IPS-15b (cell line): Measurements from ENCODE around the gene MITF.

Experiments used
- H3K27me3 ChIP-seq: one replicate; pipeline ENCODE4 v1.6.1; 2013; ENCODE audit warnings: low read length; ENCODE audit not compliant: control insufficient read depth, insufficient read depth
- H3K36me3 ChIP-seq: one replicate; pipeline ENCODE4 v1.6.1; 2013; ENCODE audit warnings: low read length; ENCODE audit not compliant: control insufficient read depth, insufficient read depth
- H3K4me1 ChIP-seq: one replicate; pipeline ENCODE4 v1.6.1; 2013; ENCODE audit warnings: mild to moderate bottlenecking, low read length; ENCODE audit not compliant: control insufficient read depth, insufficient read depth
- H3K4me3 ChIP-seq: one replicate; pipeline ENCODE4 v1.5.1; 2013; ENCODE audit warnings: low read depth, low read length
- H3K9ac ChIP-seq: one replicate; pipeline ENCODE4 v1.6.1; 2013; ENCODE audit warnings: low read depth, mild to moderate bottlenecking, low read length
- H3K9me3 ChIP-seq: one replicate; pipeline ENCODE4 v1.6.1; 2013; ENCODE audit warnings: mild to moderate bottlenecking, low read length; ENCODE audit not compliant: control insufficient read depth, insufficient read depth

MITF gene

GRCh38 chr3:69739204-69740102 is at the start of gene MITF:
MITF (plus strand) TSS chr3:69739464; CDS start chr3:69739598, 134 bp downstream.
- H3K36me3 ChIP-seq: no peaks in the 10 kb centered on the region
- H3K4me3 ChIP-seq: peak within 1 kb of the TSS; percentile 78
- H3K9me3 ChIP-seq: no peaks in the 10 kb centered on the region
- peaks cover 39% of the 10 kb centered on the region for H3K27me3 ChIP-seq
- H3K9ac ChIP-seq: no peak within 1 kb of the TSS
- peaks cover 2% of the 10 kb centered on the region for H3K4me1 ChIP-seq

GRCh38 chr3:69691860-69692259 is 47.4 kb upstream of the MITF start:
- H3K4me1 ChIP-seq: no peaks in the 10 kb centered on the region
- no peak overlapping the region for H3K9ac ChIP-seq
- H3K27me3 ChIP-seq: no peaks in the 10 kb centered on the region
- H3K36me3 ChIP-seq: no peaks in the 10 kb centered on the region
- H3K4me3 ChIP-seq: no peak overlapping the region
- no peaks in the 10 kb centered on the region for H3K9me3 ChIP-seq

- H3K36me3 ChIP-seq: no peaks in the 10 kb centered on the region
These were observed 46.5 kb upstream of the MITF start for GRCh38 chr3:69692761-69693160.

DNA sequence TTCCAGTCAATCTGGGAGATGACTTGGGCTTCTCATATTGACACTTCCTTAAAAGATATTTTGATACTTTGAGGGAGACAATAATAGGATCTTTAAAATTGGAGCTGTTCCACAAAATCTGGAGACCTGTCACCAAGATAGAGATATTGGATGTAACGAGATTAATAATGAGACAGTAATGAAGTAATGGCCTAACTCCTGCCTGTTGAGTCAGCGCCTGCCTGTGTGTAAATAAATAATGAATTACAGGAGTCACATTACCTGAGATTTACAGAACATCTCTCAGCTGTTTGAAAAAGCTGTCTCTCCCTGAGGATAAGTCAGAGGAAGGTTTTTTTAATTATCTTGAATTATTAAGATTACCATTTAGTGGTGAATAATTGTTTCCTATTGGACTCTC is 43.8 kb upstream of the MITF start:
- no peaks in the 10 kb centered on the region for H3K4me1 ChIP-seq

More at GRCh38 chr3:69692761-69693160, 46.5 kb upstream of the MITF start:
- Histone ChIP-seq H3K9me3 (no peaks in the 10 kb centered on the region), H3K27me3 (no peaks in the 10 kb centered on the region), H3K9ac (no peak overlapping the region), H3K4me3 (no peak overlapping the region), H3K4me1 (no peaks in the 10 kb centered on the region)

DNA sequence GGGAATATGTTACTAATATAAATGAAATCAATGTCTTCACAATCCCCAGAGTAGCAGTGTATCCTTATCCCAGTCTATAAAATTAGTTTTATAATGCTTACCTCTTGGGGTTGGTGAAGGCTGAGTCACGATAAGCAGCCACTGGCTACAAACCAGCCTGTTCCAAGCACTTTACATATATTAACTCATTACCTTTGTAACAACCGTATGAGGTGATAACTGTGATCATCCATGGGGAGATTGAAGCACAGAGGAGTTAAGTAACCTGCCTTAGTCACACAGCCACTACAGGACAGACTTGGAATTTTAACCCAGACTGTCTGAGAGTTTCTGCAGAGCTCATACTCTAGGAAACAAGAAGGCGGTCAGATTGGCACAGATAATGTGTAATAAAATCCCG is 43.3 kb upstream of the MITF start:
- no peak overlapping the region for H3K9ac ChIP-seq
- H3K9me3 ChIP-seq: no peaks in the 10 kb centered on the region
- H3K27me3 ChIP-seq: no peaks in the 10 kb centered on the region
- H3K4me3 ChIP-seq: no peak overlapping the region
- H3K4me1 ChIP-seq: no peaks in the 10 kb centered on the region
- no peaks in the 10 kb centered on the region for H3K36me3 ChIP-seq

More for the DNA sequence above, 43.8 kb upstream of the MITF start:
- H3K27me3 ChIP-seq: no peaks in the 10 kb centered on the region
- H3K36me3 ChIP-seq: no peaks in the 10 kb centered on the region
- H3K4me3 ChIP-seq: no peak overlapping the region
- no peaks in the 10 kb centered on the region for H3K9me3 ChIP-seq
- no peak overlapping the region for H3K9ac ChIP-seq

DNA sequence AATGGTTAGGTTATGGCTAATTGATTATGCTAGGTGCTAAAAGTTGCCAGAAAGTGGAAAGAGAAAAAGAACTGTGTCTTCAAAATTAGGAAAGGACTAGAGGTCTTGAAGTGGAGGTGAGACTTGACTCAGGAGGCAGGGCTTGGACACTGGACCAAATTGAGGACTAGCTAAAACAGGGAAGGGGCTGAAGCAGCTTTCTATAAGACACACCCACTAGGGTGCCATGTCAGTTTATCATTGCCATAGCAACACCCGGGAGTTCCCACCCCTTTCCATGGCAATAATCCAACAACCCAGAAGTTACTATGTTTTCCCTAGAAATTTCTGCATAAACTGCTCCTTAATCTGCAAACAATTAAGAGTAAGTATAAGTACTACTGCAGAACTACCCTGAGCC is 42.9 kb upstream of the MITF start:
- Histone ChIP-seq H3K27me3 (no peaks in the 10 kb centered on the region), H3K4me1 (no peaks in the 10 kb centered on the region), H3K36me3 (no peaks in the 10 kb centered on the region), H3K4me3 (no peak overlapping the region), H3K9me3 (no peaks in the 10 kb centered on the region), H3K9ac (no peak overlapping the region)

DNA sequence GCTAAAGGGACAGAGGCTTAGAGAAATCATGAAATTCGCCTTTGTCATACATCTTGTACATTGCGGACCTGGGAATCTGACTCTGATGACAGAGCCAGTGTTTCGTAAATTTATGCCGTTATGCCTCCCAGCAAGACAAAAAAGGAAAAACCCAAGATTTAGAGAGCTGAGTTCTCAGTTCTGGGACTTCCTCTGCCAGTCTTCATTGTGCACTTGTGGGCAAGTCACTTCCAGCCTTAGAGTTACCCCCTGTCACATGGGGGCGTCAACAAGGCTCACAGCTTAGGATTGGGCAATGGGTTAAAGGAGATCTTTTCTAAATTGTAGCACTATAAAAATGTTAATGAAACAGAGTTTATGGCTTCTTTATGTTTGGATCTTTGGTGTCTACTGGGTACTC is 41.9 kb upstream of the MITF start:
- Histone ChIP-seq H3K9me3 (no peaks in the 10 kb centered on the region), H3K27me3 (no peaks in the 10 kb centered on the region), H3K4me3 (no peak overlapping the region), H3K4me1 (no peaks in the 10 kb centered on the region), H3K9ac (no peak overlapping the region), H3K36me3 (no peaks in the 10 kb centered on the region)

DNA sequence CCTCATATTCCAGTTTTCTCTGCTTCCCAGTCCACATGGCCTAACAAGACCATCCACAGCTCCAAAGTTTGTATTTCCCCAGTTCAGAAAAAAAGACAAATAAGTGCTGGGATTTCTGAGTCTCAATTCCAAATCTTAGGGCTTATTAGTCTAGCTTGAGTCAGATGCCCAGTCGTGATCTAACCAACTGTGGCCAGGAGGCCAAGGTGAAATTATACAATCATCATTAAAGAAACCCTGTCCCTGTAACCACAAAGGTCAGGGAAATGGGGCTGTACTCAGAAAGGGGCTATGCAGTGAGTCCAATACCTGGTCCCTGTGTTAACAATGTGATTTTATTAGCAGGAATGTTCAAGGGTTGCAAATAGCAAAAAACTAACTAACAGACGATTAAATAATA is 40.5 kb upstream of the MITF start:
- Histone ChIP-seq H3K9ac (no peak overlapping the region), H3K4me1 (no peaks in the 10 kb centered on the region), H3K27me3 (no peaks in the 10 kb centered on the region), H3K36me3 (no peaks in the 10 kb centered on the region), H3K4me3 (no peak overlapping the region), H3K9me3 (no peaks in the 10 kb centered on the region)

- H3K36me3 ChIP-seq: no peaks in the 10 kb centered on the region
- no peaks in the 10 kb centered on the region for H3K9me3 ChIP-seq
- H3K27me3 ChIP-seq: no peaks in the 10 kb centered on the region
- no peak overlapping the region for H3K4me3 ChIP-seq
- no peaks in the 10 kb centered on the region for H3K4me1 ChIP-seq
- no peak overlapping the region for H3K9ac ChIP-seq
These were observed 40.1 kb upstream of the MITF start for GRCh38 chr3:69699183-69699582.

GRCh38 chr3:69700949-69701348 is 38.3 kb upstream of the MITF start:
- Histone ChIP-seq H3K27me3 (no peaks in the 10 kb centered on the region), H3K9me3 (no peaks in the 10 kb centered on the region), H3K4me1 (no peaks in the 10 kb centered on the region), H3K4me3 (no peak overlapping the region), H3K36me3 (no peaks in the 10 kb centered on the region), H3K9ac (no peak overlapping the region)

DNA sequence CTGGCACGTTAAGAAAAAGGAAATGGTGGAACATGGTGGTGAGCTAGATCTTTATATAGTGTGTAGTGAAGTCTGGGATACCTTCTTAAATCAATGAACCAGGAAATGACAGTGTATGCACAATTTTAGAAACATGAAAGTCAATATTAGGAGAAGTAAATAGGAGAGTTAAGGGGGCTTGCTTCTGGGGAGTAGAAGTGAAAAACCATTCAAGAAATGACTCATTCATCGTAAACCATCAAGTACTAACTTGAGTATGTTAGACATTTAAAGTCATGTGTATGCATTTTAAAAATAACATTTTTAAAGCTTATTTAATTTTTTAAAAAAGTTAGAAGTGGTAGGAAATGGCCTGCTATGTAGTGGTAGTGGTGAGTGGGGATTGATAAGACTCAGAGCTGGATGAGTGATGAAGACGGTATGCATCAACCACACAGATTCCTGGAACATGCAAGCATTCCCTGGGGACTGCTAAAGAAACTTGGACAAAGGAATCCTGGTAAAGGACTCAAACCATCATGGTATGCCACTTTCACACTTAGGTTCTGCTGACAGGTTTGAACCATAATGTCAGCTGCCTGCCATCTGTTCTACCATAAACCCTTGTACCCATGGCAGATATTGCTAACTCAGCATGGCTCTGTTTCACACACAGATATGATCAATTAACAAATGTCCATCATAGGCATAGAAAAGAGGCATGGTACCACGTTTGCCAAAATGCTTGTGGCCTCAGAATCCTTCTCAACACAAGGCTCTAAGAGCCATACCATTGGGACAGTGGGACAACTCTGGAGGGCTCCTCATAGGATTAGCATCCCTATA is 28.9 kb upstream of the MITF start:
- Histone ChIP-seq H3K4me3 (no peak overlapping the region), H3K27me3 (no peaks in the 10 kb centered on the region), H3K9me3 (no peaks in the 10 kb centered on the region), H3K4me1 (no peaks in the 10 kb centered on the region), H3K9ac (no peak overlapping the region), H3K36me3 (no peaks in the 10 kb centered on the region)

GRCh38 chr3:69712269-69712668 is 27.0 kb upstream of the MITF start:
- Histone ChIP-seq H3K36me3 (no peaks in the 10 kb centered on the region), H3K9me3 (no peaks in the 10 kb centered on the region)

More at GRCh38 chr3:69712269-69712668, 27.0 kb upstream of the MITF start:
- Histone ChIP-seq H3K9ac (no peak overlapping the region), H3K4me3 (no peak overlapping the region), H3K27me3 (no peaks in the 10 kb centered on the region), H3K4me1 (no peaks in the 10 kb centered on the region)
